ENCODE measurements around the gene IL18RAP.

The IL18RAP gene

GRCh38 chr2:102424754-102425153, 1.8 kb downstream of the IL18RAP start:
- Mint-ChIP-seq H3K36me3 (ENCODE audit: low read depth) (no peaks in the 10 kb centered on the region), H3K9me3 (peaks cover 4% of the 10 kb centered on the region), H3K27ac (no peak overlapping the region), H3K4me3 (no peak overlapping the region), H3K27me3 (ENCODE audit: low read depth, poor library complexity) (peaks cover 28% of the 10 kb centered on the region), H3K4me1 (no peaks in the 10 kb centered on the region)
- no peak for TF ChIP-seq CTCF (IDR thresholded peaks at IDR 0.05)
- DNase-seq: no peak

- no peak for TF ChIP-seq CTCF (IDR thresholded peaks at IDR 0.05)
- no peaks in the 10 kb centered on the region for H3K4me1 Mint-ChIP-seq
These were observed 2.6 kb downstream of the IL18RAP start for GRCh38 chr2:102425441-102426132.

GRCh38 chr2:102427249-102427648, 4.3 kb downstream of the IL18RAP start:
- no peaks in the 10 kb centered on the region for H3K36me3 Mint-ChIP-seq (ENCODE audit: low read depth)
- H3K4me1 Mint-ChIP-seq: no peaks in the 10 kb centered on the region
- H3K4me3 Mint-ChIP-seq: no peak overlapping the region
- peaks cover 22% of the 10 kb centered on the region for H3K27me3 Mint-ChIP-seq (ENCODE audit: low read depth, poor library complexity)
- no peak overlapping the region for H3K27ac Mint-ChIP-seq
- H3K9me3 Mint-ChIP-seq: peaks cover 4% of the 10 kb centered on the region
- no peak for DNase-seq
- TF ChIP-seq CTCF (IDR thresholded peaks at IDR 0.05): no peak

More at GRCh38 chr2:102425441-102426132, 2.6 kb downstream of the IL18RAP start:
- H3K27me3 Mint-ChIP-seq (ENCODE audit: low read depth, poor library complexity): peaks cover 27% of the 10 kb centered on the region
- peaks cover 4% of the 10 kb centered on the region for H3K9me3 Mint-ChIP-seq
- no peak overlapping the region for H3K4me3 Mint-ChIP-seq
- DNase-seq: no peak
- no peaks in the 10 kb centered on the region for H3K36me3 Mint-ChIP-seq (ENCODE audit: low read depth)
- no peak overlapping the region for H3K27ac Mint-ChIP-seq

GRCh38 chr2:102428573-102428972, 5.6 kb downstream of the IL18RAP start:
- no peak for TF ChIP-seq CTCF (IDR thresholded peaks at IDR 0.05)
- Mint-ChIP-seq H3K27me3 (ENCODE audit: low read depth, poor library complexity) (peaks cover 17% of the 10 kb centered on the region), H3K36me3 (ENCODE audit: low read depth) (no peaks in the 10 kb centered on the region), H3K9me3 (peaks cover 4% of the 10 kb centered on the region), H3K4me3 (no peak overlapping the region), H3K27ac (no peak overlapping the region), H3K4me1 (no peaks in the 10 kb centered on the region)
- DNase-seq: no peak

- Mint-ChIP-seq H3K27me3 (ENCODE audit: low read depth, poor library complexity) (peaks cover 14% of the 10 kb centered on the region), H3K36me3 (ENCODE audit: low read depth) (no peaks in the 10 kb centered on the region), H3K4me3 (no peak overlapping the region), H3K4me1 (no peaks in the 10 kb centered on the region), H3K9me3 (peaks cover 4% of the 10 kb centered on the region), H3K27ac (no peak overlapping the region)
- no peak for DNase-seq
- TF ChIP-seq CTCF (IDR thresholded peaks at IDR 0.05): no peak
These were observed 9.4 kb downstream of the IL18RAP start for GRCh38 chr2:102432386-102432785.

Data from nephron progenitor cell (in vitro differentiated cells).